ENCODE data around the gene CDK19. TPM values are rescaled to one million over a fixed set of nuclear protein-coding genes. Genes with fewer than 3 reads are reported as not detected.

Gene CDK19
- total and polyA plus RNA-seq, 2 of the 13 experiments (the other 11 are each of a cell fraction or from before 2014, with no cell fraction given) = 13.4 to 27.0 TPM

DNA sequence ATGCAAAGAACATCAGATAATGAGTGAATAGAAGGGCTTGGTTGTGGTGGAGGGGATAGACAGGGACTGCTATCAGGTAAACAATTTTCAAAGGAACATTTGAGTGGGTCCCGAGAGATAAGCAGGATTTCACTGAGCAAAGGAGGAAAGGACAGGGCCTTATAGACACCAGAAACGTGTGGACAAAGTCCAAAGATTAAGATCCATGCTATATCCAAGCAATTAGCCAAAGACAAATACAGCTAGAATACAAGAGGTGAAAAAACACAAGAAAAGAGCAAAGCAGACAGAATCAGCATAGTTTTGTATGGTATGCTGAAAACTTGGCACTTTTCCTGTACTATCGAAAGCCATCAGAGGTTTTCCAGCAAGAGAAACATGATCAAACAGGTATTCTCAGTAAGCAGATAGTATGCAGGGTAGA lies 59.8 kb downstream of the CDK19 start (continued):
- TF ChIP-seq, protein P1, sequence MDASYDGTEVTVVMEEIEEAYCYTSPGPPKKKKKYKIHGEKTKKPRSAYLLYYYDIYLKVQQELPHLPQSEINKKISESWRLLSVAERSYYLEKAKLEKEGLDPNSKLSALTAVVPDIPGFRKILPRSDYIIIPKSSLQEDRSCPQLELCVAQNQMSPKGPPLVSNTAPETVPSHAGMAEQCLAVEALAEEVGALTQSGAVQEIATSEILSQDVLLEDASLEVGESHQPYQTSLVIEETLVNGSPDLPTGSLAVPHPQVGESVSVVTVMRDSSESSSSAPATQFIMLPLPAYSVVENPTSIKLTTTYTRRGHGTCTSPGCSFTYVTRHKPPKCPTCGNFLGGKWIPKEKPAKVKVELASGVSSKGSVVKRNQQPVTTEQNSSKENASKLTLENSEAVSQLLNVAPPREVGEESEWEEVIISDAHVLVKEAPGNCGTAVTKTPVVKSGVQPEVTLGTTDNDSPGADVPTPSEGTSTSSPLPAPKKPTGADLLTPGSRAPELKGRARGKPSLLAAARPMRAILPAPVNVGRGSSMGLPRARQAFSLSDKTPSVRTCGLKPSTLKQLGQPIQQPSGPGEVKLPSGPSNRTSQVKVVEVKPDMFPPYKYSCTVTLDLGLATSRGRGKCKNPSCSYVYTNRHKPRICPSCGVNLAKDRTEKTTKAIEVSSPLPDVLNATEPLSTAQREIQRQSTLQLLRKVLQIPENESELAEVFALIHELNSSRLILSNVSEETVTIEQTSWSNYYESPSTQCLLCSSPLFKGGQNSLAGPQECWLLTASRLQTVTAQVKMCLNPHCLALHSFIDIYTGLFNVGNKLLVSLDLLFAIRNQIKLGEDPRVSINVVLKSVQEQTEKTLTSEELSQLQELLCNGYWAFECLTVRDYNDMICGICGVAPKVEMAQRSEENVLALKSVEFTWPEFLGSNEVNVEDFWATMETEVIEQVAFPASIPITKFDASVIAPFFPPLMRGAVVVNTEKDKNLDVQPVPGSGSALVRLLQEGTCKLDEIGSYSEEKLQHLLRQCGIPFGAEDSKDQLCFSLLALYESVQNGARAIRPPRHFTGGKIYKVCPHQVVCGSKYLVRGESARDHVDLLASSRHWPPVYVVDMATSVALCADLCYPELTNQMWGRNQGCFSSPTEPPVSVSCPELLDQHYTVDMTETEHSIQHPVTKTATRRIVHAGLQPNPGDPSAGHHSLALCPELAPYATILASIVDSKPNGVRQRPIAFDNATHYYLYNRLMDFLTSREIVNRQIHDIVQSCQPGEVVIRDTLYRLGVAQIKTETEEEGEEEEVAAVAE (CRISPR knock-in tag; IDR thresholded peaks at IDR 0.05; ENCODE audit: borderline replicate concordance) = no peak
- TF ChIP-seq MAF1 (CRISPR knock-in tag; IDR thresholded peaks at IDR 0.05; ENCODE audit: borderline replicate concordance) = no peak
- no peak for TF ChIP-seq YEATS2 (CRISPR knock-in tag; IDR thresholded peaks at IDR 0.05; ENCODE audit: borderline replicate concordance)
- TF ChIP-seq PITX1 (CRISPR knock-in tag; IDR thresholded peaks at IDR 0.05) = no peak
- TF ChIP-seq HNF4A (CRISPR knock-in tag; IDR thresholded peaks at IDR 0.05) = peak; percentile 91
- TF ChIP-seq, protein P2, sequence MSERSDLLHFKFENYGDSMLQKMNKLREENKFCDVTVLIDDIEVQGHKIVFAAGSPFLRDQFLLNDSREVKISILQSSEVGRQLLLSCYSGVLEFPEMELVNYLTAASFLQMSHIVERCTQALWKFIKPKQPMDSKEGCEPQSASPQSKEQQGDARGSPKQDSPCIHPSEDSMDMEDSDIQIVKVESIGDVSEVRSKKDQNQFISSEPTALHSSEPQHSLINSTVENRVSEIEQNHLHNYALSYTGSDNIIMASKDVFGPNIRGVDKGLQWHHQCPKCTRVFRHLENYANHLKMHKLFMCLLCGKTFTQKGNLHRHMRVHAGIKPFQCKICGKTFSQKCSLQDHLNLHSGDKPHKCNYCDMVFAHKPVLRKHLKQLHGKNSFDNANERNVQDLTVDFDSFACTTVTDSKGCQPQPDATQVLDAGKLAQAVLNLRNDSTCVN (CRISPR knock-in tag; IDR thresholded peaks at IDR 0.05; ENCODE audit: borderline replicate concordance) = no peak
- no peak for TF ChIP-seq FOXP1 (IDR thresholded peaks at IDR 0.05)
- peak; percentile 61; the same call in 1 of the 2 replicates for TF ChIP-seq FOXP1 (CRISPR knock-in tag; IDR thresholded peaks at IDR 0.05)
- no peak for TF ChIP-seq ZNF709 (CRISPR knock-in tag; IDR thresholded peaks at IDR 0.05)
- no peak for TF ChIP-seq TP53 (CRISPR knock-in tag; conservative IDR thresholded peaks at IDR 0.05)
- TF ChIP-seq SNRNP70 (IDR thresholded peaks at IDR 0.05; ENCODE audit: low read depth, low read length) = no peak
- no peak for TF ChIP-seq CBFB (CRISPR knock-in tag; IDR thresholded peaks at IDR 0.05)
- TF ChIP-seq ZNF589 (CRISPR knock-in tag; conservative IDR thresholded peaks at IDR 0.05) = no peak
- no peak for TF ChIP-seq IRF2 (CRISPR knock-in tag; IDR thresholded peaks at IDR 0.05)
- TF ChIP-seq, protein P3, sequence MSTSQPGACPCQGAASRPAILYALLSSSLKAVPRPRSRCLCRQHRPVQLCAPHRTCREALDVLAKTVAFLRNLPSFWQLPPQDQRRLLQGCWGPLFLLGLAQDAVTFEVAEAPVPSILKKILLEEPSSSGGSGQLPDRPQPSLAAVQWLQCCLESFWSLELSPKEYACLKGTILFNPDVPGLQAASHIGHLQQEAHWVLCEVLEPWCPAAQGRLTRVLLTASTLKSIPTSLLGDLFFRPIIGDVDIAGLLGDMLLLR (CRISPR knock-in tag; IDR thresholded peaks at IDR 0.05) = no peak
- TF ChIP-seq, protein P4, sequence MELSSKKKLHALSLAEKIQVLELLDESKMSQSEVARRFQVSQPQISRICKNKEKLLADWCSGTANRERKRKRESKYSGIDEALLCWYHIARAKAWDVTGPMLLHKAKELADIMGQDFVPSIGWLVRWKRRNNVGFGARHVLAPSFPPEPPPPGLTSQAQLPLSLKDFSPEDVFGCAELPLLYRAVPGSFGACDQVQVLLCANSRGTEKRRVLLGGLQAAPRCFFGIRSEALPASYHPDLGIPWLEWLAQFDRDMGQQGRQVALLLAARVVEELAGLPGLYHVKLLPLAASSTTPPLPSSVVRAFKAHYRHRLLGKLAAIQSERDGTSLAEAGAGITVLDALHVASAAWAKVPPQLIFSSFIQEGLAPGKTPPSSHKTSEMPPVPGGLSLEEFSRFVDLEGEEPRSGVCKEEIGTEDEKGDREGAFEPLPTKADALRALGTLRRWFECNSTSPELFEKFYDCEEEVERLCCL (CRISPR knock-in tag; IDR thresholded peaks at IDR 0.05; ENCODE audit: borderline replicate concordance) = no peak
- TF ChIP-seq ZNF121 (CRISPR knock-in tag; IDR thresholded peaks at IDR 0.05) = peak; percentile 0; the same call in 1 of the 2 replicates
- TF ChIP-seq ZNF644 (CRISPR knock-in tag; IDR thresholded peaks at IDR 0.05; ENCODE audit: low read depth) = no peak
- TF ChIP-seq ARNT2 (CRISPR knock-in tag; IDR thresholded peaks at IDR 0.05; ENCODE audit: low read depth) = no peak
- TF ChIP-seq, protein P5, sequence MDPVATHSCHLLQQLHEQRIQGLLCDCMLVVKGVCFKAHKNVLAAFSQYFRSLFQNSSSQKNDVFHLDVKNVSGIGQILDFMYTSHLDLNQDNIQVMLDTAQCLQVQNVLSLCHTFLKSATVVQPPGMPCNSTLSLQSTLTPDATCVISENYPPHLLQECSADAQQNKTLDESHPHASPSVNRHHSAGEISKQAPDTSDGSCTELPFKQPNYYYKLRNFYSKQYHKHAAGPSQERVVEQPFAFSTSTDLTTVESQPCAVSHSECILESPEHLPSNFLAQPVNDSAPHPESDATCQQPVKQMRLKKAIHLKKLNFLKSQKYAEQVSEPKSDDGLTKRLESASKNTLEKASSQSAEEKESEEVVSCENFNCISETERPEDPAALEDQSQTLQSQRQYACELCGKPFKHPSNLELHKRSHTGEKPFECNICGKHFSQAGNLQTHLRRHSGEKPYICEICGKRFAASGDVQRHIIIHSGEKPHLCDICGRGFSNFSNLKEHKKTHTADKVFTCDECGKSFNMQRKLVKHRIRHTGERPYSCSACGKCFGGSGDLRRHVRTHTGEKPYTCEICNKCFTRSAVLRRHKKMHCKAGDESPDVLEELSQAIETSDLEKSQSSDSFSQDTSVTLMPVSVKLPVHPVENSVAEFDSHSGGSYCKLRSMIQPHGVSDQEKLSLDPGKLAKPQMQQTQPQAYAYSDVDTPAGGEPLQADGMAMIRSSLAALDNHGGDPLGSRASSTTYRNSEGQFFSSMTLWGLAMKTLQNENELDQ (CRISPR knock-in tag; IDR thresholded peaks at IDR 0.05; ENCODE audit: borderline replicate concordance) = no peak
- TF ChIP-seq, protein P6, sequence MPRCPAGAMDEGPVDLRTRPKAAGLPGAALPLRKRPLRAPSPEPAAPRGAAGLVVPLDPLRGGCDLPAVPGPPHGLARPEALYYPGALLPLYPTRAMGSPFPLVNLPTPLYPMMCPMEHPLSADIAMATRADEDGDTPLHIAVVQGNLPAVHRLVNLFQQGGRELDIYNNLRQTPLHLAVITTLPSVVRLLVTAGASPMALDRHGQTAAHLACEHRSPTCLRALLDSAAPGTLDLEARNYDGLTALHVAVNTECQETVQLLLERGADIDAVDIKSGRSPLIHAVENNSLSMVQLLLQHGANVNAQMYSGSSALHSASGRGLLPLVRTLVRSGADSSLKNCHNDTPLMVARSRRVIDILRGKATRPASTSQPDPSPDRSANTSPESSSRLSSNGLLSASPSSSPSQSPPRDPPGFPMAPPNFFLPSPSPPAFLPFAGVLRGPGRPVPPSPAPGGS (CRISPR knock-in tag; IDR thresholded peaks at IDR 0.05) = no peak

Data from HepG2 (cell line).